Left renal cortex interstitium (tissue), 4 donors: Measurements from ENCODE around the gene NXN. TPM values are rescaled to one million over a fixed set of nuclear protein-coding genes. Genes with fewer than 3 reads are reported as not detected.
A peak's percentile ranks its signal among the peaks of the same experiment; 100 is the strongest.
"Not testable (repeated sequence)": the region's sequence is repeated elsewhere in the genome, so short reads cannot be mapped to it uniquely, and the experiment has no call there.

Source experiments
- DNase-seq, 4 donors: peaks; one replicate each; pipeline ENCODE4 v3.0.0-alpha.2; 2013; ENCODE audit warnings: low read depth in 4 of 4, low spot score in 2 of 4, missing footprints in 1 of 4
- polyA plus RNA-seq, 4 donors: library from polyadenylated mRNA; unstranded; fragments of 120-200 nt; gene quantifications; one replicate each; pipeline ENCODE4 v1.2.1, GENCODE V29; 2013; ENCODE audit not compliant: insufficient read length in 4 of 4

Gene NXN
- polyA plus RNA-seq, 4 donors = 31.7 to 43.7 (median 39.7) TPM

GRCh38 chr17:1007310-1008007 is 27.9 kb upstream of the NXN start:
- DNase-seq = no peak

- DNase-seq = no peak
Observed at GRCh38 chr17:1006054-1006453, 26.5 kb upstream of the NXN start.

- DNase-seq = no peak
Observed at GRCh38 chr17:1005361-1005946, 25.9 kb upstream of the NXN start.

GRCh38 chr17:1004769-1005295 is 25.3 kb upstream of the NXN start:
- no peak for DNase-seq

DNA sequence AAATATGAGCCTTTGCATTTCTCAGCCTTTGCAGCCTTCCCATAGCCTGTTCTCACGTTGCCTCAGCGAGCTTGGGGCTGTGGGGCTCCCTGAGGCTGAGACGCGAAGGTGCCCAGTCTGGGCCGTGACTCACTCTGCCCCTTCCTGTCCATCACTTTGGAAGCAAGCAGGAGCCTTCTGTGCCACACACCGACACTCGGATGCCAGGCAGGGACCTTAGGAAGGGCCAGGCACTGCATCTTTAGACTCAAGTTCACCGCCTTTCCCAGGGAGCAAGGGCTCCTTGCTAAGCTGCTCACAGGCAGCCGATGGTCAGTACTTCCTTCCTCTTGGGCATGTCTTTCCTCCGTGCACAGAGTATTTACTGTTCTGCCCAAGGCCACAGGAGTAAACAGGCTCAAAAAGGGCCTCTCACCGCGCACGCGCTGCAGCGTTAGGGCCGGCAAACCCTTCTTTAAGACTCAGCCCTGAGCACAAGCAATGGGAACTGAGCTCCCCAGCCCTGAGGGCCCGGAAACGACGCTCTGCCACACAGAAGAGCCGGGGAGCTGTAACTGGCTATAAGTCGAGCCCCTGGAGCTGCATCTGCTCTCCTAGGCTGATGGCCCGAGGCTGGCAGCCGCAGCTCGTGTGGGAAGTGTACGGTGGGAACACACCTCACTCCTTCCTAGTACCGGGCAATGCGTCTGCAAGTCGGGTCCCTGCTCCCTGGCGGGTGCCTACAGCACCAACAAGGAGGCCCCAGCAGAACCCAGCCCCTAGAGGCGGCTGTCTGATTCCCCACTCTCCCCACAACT is 24.6 kb upstream of the NXN start:
- DNase-seq = no peak

GRCh38 chr17:1003633-1003971 is 24.0 kb upstream of the NXN start:
- no peak for DNase-seq

- no peak for DNase-seq
Observed at GRCh38 chr17:1002771-1003555, 23.4 kb upstream of the NXN start.

DNA sequence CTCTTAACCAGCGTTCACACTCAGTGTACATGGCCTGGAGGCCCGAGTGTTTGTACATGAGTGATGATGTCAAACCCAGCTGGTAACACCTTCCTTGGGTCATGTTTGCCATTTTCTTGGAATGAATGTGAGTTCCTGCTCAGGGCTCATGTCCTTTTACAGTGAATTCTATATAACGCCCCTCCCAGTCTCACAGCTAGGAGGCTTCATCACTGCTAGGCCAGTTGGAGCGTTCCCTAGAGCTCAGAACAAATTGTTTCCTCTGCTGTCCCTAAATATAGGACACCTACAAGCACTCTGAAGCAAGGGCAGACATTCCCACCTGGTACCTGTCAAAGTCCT is 22.8 kb upstream of the NXN start:
- DNase-seq = no peak

DNA sequence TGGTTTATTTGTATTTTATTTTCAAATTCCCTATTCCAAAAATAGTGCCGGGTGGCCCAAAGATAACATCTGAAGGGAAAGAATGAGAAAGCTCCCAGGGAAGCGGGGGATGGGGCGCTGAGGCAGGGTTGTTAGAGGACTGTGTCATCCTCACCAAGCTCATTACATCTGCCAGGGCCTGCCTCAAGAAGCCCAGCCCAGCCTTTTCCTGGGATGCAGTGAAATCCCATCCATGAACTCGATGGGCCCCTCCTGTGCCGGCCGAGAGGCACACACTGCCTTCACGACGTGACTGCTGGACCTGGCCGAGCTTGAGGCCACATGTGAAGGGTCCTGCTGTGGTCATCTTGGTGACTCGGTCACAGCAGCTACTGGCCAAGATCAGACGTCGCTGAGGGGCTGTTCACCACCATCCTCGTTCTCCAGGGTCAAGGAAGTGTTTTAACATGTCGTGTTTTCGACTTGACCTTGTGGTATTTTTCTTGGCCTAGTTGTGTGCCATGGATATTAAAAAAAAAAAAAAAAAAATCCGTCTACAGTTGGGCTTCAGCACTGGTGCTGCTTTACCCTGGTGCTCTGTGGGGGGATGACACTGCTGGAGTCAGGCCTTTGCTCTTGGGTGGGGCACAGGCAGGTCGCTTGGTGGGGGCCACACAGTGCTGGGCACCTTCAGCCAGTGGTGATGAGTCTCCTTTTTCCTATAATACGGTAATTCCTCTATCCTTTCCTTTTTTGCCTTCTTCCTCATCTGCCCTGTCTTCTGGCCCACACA is 22.2 kb upstream of the NXN start:
- DNase-seq = no peak

- no peak for DNase-seq
Observed at GRCh38 chr17:1000597-1001461, 21.3 kb upstream of the NXN start.

GRCh38 chr17:998111-998510 is 18.5 kb upstream of the NXN start:
- DNase-seq = no peak

DNA sequence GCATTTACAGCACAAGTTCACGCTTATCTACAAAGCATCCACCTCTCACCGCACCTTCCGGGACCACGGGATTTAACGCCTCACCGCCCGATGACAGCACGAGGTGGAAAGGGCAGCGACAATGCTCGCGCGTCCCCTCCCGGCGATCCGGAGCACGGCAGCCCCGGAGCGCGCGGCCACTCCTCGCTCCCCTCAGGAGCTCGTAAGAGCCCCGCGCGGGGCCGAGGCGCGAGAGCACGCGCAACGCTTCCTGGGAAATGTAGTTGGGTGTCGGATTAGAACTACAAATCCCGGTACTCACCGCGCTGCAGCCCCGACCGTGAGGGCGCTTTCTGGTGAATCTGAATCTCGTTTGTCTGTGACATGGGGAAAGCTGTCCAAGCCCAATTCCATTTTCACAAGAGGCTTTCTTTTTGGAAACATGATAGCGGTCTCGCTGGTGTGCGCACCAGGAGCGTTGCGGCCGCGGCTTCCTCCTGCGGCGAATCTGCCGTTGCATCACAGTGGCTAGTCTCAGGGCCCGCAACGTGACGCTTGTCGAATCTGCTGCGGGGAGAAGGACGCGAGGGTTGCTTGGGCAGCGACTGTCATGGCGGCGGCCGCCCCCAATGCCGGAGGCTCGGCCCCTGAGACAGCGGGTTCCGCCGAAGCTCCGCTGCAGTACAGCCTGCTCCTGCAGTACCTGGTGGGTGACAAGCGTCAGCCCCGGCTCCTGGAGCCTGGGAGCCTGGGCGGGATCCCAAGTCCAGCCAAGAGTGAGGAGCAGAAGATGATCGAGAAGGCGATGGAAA is 17.2 kb upstream of the NXN start, which contains the start of gene TIMM22:
Gene TIMM22, plus strand, starts transcription at position 576 of the 791 bp plus-strand sequence. Its CDS starts 14 bp downstream, at position 590.
- DNase-seq = peak; percentile 95 to 100 (median 97)

GRCh38 chr17:995324-995723 is 15.7 kb upstream of the NXN start:
- not testable (repeated sequence) for DNase-seq

DNA sequence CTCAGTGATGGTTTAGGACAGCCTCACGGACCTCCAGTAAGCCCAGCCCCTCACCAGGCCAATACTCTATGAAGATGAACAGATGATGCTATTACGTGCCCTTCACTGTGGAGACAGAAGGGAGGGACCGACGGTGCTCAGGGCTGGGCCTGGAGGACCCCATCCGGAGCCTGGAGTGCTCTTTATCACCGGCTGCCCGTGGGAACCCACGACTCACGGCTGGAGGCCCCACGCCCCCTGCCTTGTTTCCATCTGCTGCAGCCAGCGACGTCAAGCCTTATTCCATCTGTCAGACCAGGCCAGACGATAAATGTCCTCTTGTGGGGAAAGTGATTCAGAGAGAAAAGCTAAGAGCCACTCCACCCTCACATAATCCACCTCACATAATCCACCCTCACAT is 13.4 kb upstream of the NXN start:
- no peak for DNase-seq

- DNase-seq = no peak
Observed at GRCh38 chr17:988561-988960, 9.0 kb upstream of the NXN start.

GRCh38 chr17:987931-988330 is 8.4 kb upstream of the NXN start:
- no peak for DNase-seq

GRCh38 chr17:986322-986929 is 6.8 kb upstream of the NXN start:
- DNase-seq = no peak

DNA sequence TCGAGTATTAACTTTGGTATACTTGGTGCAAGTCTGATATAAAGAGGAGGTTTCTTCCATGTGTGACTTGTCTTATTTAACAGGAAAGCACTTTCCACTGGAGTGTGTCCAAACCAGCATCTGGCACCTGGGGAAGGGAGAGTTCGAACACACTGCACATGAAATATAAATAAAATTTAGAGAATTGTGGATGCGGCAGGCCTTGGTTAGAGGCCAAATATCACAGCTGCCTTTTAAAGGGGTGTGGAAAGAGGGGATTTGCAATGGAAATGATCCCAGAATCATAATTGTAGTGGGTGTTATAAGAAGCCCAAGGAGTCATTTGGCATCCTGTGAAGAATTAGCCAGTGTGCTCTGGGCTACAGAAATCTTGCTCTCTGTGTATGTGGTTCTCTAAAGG is 4.3 kb upstream of the NXN start:
- no peak for DNase-seq
